GM19395 (cell line): Measurements from ENCODE around the gene IGSF3.

Source experiments
- ATAC-seq: cut with Tn5 transposase; IDR thresholded peaks from one replicate; pipeline ENCODE4 v1.9.1; 2021; ENCODE audit warnings: mild to moderate bottlenecking, moderate library complexity; ENCODE audit not compliant: unreplicated experiment

Gene IGSF3

DNA sequence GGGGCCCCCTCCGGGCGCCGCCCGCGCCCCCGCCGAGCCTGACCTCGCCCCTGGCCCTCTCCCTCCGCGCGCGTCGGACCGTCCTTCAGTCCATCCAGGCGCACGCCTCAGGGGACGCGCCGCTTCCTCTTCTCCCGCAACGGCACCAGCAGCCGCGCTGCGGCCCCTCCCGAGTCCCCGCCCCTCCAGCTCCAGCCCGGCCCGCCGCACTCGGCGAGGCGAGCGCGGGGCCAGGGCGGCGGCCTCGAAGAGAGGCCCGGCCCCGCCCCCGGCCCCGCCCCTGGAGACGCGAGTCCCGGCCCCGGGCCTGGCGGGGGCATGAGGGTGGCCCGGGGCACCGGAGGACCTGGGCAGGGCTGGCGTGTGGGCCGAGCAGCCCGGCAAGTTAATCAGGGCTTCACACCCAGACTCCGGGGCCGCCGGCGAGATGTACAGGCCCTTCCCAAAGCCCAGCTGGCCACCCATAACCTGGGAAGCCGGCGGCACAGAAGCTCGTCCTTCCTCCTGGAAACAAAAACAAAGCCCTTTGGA, at the start of gene IGSF3:
IGSF3 (minus strand) TSS at position 159 of the 531 bp plus-strand sequence. CDS start 1,407 bp downstream, outside the sequence.
- ATAC-seq = no peak

DNA sequence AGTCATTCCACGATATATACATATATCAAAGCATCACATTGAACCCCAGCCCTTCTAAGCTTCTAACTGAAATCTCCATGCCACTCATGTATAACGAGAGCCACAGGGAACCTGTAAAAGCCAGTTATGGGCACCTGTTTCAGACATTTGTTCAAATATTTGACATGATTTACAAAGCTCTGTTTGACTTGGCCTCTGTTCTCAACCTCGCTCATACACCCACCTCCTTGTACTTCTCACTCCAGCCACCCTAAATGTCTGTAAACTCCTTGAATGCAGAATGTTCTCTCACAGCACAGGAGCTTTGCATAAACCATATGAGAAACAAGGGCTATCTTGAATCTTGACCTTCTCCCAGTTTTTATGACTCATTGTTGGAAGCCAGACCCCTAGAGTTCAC, 49.8 kb upstream of the IGSF3 start:
- no peak for ATAC-seq

DNA sequence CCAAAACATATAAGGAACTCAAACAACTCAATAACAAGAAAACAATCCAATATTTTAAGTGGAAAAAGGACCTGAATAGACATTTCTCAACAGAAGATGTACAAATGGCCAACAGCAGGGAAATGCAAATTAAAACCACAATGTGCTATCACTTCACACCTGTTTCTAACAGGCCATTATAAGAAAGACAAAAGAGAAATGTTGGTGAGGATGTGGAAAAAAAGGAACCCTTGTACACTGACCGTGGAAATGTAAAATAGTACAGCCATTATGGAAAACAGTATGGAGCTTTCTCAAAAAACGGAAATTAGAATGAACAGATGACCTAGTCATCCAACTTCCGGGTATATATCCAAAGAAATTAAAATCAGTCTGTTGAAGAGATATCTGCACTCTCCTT, 48.9 kb upstream of the IGSF3 start:
- ATAC-seq = no peak

DNA sequence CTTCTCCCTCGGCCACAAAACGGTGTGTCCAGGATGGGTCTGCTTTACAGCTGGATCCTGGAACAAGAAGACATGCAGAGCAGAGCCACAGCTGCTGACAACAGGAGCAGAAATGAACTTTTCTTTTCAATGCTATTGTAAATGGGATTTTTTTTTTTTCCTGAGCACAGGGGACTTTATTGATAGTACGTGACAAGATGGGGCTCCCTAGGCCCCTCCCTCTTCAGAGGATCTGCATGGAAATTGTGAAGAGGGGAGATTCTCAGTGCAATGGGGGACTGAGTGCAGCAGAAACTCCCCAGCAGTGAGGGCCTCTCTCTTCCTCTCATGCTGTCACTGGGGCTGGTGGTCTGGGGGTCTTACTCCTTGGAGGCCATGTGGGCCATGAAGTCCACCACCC, 45.9 kb upstream of the IGSF3 start:
- ATAC-seq = no peak

DNA sequence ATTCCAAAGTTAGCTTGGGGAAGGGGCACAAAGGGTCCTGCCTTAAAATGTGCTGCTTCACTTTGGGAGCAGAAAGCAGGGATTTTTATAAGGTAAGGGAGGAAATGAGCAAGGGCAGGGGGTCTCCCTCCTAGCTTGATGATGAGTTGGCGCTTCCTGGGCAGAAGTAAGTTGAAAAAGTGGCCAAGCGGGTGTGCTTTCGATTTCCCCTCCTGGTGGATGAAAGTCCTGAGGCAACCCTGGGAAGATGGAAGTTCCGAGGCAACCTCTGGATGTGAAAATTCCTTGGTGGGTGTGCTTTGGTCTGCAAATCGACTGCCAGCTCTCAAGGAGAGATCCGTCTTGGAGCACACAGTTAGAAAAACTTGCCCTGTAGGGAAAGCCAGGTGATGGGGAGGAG, 45.0 kb upstream of the IGSF3 start:
- ATAC-seq = no peak

DNA sequence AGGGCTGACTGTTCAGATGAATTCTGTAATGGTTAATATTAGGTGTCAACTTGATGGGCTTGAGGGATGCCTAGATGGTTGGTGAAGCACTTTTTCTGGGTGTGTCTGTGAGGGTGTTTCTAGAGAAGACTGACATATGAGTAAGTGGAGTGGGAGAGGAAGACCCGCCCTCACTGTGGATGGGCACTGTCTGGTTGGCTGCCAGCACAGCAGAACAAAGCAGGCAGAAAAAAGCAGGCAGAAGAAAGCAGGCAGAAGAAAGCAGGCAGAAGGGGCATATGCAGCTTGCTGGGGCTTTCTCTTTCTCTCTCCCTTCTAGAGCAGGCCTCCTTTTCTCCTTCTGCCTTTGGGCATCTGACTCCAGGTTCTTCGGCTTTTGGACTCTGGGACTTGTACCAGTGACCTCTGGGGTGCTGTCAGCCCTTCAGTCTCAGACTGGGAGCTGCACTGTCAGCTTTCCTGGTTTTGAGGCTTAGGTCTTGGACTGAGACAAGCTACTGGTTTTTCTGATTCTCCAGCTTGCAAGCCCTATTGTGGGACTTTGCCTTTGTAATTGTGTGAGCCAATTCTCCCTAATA, 43.8 kb upstream of the IGSF3 start:
- no peak for ATAC-seq

DNA sequence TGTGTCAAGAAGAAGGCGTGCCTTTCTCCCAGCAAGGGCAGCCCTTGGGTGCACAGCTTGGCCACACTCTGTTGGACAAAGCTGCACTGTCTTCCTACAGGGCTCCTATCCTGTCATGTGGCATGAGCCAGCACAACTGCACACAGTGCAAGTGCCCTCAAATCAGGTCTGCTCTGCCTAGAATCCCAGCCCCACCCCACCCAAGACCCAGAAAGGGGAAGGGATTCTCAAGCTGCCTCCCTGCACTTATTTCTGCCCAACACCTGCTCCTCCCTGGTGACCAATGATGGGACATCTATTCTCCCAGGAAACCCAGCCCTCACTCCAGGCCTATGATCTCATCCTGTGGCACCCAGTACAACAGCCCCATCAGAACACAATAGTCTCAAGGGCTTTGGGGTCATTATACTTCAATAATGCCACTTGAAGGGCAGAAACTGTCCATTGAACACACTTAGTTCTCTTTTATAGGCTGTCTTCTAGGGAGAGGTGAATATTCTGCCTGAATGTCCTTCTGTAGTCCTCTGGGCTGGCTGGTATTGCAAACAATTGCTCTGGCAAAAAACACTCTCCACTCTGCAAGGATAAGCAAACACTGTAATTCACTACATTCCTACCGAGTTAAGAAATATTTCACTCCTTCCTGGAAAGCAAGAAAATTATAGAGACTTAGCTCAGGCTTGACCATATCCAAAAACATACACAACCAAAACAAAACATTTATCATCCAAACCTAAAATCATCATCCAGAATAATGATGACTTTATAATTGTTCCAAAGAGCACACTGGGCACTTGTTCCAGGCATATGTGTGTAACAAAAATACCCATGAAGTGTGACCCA, 43.1 kb upstream of the IGSF3 start:
- no peak for ATAC-seq

DNA sequence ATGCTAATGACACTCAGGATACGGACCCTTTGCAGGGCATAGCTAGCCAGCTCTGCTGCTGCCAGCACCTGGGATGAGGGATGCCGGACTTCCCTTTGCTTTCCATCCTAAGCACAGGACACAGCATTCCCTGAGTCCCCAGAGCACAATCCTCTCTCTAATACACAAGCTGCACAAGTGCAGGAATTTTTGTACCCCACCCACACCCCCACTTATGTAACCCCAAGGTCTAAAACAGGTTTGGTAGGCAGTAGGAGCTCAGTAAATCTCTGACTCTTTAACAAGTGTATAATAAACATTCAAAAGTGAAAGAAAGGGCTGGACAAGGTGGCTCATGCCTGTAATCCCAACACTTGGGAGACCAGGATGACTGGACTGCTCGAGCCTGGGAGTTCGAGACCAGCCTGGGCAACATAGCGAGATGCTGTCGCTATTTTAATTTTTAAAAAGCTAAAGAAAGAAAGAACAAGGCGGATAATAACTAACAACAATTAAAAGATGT, 42.2 kb upstream of the IGSF3 start:
- no peak for ATAC-seq

DNA sequence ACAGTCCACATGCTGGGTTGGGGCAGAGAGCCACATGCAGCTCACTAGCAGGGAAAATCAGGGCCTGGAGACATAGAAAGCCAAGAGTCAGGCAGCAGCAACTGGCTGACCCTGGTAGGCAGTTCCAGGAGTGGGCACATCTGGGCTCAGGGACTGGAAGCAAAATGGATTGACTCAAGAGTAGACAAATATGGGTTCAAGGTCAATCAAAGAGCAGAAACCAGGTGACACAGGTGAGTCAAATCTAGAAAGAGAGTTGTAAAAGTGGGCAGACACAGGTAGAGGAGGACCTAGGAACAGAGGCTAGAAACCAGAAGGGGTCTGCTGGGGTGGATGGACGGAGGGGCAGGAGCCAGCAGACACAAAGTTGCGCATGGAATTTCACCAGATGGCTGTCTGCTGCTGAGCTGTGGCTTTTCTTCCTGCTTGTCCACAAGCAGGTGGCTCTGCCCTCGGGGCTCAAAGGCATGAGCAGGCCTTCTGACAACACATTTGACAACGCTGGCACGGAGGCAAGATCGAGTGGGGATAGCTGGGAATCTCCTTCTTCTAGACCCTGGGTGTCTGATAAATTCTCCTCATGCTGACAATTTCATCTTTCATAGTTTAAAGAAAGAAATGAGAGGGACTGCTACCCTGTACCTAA, 40.8 kb upstream of the IGSF3 start:
- no peak for ATAC-seq

DNA sequence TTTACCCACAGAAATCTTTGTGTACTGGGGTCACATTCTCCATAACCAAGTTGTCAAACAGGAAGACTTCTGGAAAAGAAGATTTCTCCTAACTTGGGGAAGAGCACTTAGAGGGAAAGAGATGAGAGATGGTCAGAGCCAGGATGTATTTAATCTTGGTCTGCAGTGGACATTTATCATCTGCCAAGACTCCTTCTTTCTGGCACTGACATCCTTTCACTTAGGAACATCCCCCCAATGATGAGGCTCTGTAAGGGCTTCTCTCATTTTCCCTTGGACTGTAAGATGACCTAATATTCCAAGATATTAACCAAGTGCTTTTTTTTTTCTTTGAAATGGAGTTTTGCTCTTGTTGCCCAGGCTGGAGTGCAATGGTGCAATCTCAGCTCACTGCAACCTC, 39.3 kb upstream of the IGSF3 start:
- ATAC-seq = no peak

DNA sequence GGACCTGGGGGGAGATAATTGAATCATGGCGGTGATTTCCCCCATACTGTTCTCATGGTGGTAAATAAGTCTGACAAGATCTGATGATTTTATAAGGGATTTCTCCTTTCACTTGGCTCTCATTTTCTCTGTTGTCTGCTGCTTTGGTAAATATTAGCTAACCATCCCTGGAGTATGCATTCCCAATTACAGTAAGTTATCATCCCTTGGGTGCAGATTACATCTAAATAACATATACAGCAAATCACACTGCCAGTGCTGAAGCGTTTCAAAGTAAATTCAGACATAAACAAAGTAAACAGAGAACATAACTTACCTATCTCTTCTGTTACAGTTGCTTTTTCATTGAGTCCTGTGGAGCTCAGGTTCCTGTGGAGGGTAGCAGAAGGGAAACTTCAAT, 38.6 kb upstream of the IGSF3 start:
- no peak for ATAC-seq

DNA sequence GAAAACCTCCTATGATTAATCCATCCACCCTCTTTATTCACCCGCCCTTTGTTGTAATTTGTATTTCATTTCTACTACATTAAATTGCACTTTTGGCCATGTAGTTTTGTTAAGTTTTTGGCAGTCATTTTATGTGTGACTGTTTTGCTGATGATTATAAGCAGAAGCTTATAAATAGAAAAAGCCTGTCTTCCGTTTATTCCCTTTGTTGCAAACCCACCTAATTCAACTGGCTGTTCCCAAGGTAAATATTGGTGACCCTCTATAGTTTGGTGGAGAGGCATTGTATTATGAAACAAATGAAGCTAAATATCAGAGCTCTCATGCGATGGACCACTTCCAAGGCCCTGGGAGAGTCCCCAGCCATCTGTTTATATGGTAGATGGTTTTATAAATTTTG, 36.7 kb upstream of the IGSF3 start:
- no peak for ATAC-seq

DNA sequence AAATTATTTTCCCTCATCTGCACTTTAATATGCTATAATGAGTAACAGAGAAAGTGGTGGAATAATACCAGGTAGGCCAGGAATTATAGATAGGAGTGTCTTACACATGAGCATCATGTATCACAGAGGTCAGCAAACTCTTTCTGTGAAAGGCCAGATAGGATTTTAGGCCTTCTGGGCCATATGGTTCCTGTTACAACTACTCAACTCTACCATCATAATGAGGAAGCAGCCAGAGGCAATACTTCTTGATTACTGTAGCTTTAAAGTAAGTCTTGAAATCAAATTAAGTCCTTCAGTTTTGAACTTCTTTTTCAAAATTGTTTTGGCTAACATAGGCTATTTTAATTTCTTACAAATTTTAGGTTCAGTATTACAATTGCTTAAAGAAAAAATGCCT, 32.1 kb upstream of the IGSF3 start:
- no peak for ATAC-seq

DNA sequence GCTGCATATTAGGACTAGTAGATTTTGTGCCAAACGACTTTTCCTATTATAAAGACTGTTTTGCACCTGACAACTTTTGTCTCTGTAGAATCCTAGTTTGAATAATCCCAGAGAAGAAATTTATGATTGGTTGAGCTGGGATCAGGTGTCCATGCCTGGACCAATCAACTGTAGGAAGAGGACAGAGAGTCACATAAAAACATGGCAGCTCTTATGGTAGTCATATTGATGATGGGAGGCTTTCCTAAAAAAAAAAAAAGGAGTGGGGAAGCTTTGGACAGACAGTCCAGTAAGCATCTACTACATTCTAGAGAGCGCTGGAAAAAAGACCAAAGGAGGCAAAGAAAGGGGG, 30.7 kb upstream of the IGSF3 start:
- no peak for ATAC-seq

DNA sequence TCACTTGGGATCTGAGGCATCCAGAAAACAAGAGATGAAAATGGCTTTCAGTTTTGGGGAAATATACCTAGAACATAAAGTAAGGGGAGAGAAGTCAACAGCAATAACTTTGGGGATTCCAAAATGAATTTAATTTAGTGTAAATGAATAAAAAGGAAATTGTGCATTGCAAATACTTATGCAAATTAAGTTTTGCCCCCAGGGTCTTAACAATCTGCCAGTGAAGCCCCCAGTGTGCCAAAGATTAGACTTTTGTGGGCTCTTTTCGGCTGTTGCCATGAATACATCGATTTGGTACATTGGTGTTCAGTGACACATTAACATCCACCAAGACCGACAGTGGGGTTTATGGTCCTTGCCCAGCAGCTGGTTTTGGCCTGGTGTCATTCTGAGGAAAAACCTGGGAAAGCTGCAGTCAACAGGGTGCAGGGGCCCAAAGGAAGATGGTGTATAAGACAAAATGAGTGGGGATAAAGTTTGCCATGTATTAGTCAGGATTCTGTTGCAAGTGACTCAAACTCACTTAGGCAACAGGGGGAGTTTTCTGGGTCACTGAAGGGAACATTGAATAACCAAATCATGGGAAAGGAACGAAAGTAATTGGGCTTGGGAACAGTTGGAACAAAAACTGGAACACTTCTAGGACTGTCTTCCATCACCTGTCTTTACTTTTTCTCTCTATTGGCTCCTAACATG, 30.2 kb upstream of the IGSF3 start:
- no peak for ATAC-seq

DNA sequence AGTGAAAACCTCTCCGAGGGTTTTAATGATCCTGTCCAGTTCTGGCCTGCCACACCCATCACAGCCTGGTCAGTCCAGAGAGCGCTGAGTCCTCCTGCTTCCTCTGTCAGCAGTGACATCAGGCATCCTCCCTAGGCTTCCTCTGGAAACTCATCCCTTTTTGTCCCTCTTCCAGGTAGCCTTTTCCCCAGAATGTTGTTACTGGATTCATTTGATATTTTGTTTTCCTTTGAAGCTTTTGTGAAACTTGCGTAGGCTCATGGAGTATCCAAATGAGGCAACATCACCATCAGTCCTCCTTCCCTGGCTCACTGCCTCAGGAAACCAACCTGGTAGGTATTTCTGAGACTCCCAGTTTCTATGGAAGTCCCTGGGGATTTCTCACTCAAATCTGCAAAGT, 27.0 kb upstream of the IGSF3 start:
- ATAC-seq = no peak

DNA sequence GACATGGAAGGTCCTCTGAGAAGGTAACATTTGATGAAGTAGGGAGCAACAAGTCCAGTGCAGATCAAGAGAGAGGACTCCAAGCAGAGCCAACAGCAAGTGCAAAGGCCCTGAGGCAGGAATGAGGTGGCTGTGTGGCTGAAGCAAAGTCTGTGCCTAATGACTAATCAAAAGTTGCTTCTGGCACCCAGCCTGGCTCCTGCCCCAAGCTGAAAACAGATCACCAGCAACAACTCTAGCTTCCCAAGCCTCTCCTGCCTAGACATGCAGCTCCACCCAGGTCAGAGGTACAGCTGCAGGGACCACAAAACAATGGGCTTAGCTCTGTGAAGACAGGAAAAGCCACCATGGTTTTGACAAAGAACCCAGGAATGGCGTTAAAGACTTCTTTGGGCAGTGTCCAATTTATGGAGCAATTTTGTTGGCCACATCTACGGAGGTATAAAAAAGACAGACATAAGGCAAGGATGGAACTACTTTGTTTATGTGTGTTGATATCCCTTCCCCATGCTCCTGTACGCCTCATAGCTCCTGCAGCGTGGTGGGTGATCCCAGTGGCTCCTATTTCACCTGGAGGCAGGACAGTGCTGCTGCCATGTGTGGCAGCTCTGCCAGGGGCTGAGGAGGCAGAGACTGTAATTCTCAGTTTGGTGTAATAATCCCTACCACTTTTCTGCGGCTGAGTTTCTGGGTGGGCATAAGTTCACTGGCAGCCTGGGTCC, 26.4 kb upstream of the IGSF3 start:
- no peak for ATAC-seq

DNA sequence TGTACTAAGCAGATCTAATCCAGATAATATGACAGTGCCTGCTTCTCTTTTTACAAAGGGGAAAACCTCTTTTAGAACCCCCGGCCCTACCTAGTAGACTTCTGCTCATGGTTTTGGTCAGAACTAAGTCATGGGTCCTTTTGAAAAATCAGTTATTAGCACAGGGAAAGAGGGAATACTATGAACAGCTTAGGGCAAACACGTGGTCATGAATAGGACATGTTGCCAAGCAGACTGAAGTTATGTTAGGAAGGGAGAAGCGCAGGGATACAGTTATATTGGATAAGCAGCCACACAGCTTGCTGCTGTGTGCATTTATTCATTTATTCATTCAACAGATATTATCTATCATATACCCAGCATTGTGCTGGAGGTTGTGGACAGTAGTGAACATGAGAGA, 25.3 kb upstream of the IGSF3 start:
- ATAC-seq = no peak

DNA sequence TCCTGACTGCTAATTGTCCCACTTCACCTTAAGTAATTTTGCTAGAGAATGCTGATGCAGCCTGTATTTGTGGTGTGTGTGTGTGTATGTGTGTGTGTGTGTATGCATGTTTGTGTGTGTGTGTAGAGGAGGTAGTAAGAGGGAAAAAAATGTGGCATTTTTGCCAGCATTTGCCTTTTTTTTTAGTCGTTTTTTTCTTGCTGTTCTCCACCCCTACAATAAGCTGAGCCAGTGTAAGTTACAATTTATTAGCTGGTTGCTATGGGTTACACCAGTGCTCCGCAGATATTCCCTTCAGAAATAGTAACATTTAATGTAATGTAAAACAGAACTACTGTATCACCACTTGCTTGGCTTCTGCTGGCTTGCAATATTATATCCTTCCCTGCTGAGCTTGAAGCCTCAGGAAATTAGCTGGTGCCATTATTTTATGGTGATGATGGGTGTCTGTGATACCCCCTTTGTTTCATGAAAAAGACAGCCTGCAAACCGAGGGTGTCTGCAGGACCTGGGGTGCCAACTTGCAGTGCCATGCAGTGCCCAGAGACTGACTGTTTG, 23.4 kb upstream of the IGSF3 start:
- ATAC-seq = no peak

DNA sequence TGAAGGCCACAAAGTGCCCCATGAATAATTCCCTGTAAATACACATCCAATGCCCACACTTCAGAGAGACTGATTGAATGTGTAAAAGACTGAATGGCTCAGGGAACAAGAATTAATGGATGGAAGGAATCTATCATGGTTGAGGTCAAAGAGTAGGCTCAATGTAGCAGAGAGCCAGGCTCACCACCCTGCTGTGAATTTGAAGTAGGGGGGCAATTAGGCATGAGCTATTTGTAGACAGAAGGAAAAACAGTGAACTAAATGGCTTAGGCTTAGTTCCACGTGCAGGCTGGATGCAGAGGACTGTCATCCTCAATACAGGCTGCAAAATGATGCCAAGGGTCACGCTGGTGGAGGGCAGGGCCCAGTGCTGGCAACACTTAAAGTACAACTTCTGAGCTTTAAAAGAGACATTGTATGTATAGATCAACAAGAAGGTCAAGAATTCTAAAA, 22.9 kb upstream of the IGSF3 start:
- no peak for ATAC-seq
